ENCODE data around the gene TUBA4B.
A peak's percentile ranks its signal among the peaks of the same experiment; 100 is the strongest.

The TUBA4B gene

DNA sequence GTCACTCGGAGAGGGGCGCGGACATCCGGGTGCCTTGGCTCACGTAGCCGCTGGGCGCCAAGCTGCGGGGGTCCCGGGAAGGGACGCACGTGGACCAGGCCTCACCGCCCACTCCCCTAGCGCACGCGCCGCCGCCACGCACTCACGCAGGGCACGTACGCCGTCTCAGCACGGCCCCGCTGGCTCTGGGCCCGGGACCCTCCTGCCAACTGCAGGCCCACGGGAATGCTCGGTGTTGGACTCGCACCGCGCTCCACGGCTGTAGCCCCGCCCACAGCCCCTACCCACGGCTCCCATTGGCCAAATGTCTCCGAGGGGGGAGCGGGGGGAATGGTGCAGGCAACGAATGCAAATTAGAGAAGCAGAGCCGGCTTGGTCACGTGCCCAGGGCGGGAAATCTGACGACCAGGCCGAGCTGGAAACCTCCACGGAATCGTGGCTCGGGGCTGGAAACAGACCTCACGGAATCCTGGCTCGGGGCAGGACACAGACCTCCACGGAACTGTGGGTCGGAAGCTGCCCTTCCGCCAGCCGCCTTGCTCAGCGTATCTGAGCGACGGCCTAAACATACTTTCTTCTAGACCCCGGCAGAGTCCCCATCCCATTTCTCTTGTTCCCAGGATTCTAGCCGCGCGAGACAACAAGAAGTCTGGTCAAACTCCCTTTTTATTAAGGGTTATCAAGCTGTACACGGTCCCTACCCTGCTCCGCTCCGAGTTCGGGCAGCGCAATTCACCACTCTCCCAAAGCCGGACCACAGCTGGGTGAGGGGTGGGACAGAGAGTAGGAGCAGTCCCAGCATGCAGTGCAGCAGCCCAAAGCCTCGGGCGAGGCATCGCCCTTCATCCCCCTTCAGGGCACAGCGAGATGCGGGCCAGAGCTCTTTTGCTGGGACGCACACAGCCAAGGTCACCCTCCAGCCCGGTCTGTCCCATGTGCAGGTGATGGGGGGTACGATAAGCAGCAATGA is 34.0 kb upstream of the TUBA4B start, which contains the start of gene ABCB6:
ABCB6 (minus strand) TSS at position 227 of the 970 bp plus-strand sequence. CDS start 285 bp downstream, outside the sequence.
- DNase-seq (ENCODE audit: low read depth, low spot score): peak; percentile 82

DNA sequence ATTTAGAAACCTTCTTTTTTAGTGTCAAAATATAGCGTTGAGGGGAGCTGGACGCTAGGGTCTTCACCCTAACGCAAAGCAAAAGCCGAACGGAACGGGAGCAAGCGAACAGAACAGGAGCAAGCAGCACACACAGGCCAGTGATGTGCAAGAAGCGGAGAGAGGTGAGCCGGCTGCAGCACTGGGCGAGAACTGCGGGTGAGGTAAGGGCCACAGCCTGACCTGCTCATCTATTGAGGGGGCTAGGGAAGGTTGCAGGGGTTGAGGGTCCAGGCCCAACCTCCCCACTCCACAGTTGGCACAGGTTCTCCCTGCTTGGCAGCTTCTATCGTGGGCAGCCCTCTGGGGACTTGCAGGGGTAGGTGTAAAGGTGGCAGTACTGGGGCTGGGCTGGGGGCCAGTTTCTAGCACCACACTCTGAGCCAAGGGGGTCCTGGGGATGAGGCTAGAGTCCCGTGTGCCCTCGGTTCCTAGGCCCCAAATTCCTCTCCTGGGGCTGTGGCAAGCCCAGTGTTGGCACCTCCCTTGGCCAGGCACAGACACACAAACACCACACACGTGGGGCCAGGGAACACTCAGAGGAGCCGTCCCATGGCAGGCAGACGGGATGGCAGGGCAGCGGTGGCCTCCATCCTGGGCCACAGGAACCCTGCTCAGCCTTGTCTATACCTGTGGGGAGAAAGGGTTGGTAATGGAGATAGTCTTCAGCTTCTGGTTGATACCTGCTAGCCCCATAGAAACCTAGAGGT is 33.1 kb upstream of the TUBA4B start:
- DNase-seq (ENCODE audit: low read depth, low spot score): no peak

DNA sequence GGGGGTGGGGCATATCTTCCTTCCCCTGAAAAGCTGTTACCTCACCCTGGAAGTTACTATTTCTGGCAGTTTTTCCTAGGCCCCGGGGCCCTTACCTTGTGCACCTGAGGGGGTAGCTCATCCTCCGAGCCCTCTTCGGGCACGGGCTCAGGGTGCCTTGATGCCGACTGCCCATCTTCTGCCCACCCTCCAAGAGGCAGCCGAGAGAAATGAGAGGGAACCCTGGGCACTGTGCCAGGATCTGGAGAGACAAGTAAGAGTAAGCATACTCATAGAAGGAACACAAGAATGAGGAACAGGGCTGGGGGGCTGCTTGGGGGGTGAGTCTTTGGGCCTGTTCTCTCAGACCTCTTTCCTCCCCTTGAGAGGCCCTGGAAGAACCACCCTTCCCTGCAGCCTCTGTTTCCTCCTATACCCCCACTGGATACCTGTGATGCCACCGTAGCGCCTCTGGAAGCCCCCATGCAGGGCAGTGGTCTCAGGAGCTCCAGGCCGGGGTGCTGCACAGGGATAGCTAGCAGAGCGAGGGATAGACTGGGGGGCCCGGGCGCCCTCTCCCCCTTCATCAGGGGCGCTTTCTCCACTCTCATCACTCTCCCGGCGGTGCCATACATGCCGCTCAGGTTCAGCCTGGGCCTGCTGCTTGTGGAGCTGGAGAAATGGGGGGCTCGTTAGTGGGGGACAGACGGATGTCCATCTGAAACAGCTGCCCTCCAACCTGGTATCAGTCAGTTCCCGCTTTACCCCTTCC is 32.2 kb upstream of the TUBA4B start:
- DNase-seq (ENCODE audit: low read depth, low spot score): no peak

DNA sequence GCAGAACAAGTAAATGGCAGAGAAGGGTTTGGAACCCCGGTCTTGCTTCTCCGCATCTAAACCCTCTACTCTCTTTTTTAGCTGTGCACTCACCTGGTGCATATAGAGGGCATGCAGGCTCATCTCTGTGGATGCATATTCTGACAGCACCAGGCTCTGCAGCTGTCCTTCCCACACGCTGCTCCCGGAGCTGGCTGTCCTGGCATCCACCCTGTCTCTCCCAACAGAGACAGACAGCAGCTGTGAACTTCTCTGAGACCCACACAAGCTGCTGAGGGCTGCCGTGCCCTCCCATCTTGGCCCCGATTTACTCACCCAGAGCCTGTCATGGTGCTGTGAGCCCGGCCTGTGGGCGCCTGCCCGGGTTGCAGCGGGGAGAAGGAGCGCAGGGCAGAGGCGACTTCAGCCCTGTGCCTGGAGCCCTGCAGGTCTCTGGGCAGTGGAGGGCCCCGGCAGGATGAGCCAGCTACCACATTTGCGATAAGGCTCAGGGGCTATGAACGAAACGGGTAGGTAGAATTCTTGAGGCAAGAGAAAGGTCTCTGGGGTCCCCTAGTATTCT is 31.0 kb upstream of the TUBA4B start:
- no peak for DNase-seq (ENCODE audit: low read depth, low spot score)

DNA sequence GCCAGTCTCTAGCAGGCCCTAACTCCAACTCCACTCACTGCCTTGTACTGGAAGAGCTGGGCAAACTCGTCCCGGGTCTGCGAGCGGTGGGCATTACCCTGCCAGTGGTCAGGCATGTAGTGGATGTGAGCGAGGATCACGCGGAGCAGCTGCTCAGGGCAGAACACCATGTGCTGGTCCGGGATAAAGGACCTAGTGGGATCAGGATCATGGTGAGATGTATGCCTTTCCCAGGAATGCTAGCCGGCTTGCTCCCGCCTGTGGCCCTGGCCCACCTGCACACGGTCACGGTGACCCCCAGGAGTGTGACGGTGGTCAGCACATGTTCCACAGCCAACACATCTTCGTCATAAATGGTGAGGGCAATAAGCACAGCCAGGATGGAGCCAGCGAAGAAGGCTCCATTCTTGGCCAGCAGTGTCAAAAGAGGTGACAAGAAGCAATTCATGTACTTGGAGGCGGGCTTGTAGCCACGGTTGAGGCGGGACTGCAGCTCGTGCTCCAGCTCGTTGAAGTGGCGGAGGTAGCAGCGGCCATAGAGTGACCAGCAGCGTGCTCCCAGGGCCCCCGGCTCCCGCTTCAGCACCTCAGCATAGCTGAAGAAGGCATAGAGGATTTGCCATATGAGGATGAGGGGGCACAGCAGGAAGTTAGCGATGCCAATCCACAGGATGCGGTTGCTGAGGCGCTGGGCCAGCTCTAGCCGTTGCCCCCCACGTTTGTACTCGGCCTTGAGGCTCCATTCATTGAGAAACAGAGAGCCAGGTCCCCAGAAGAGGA is 29.0 kb upstream of the TUBA4B start:
- no peak for DNase-seq (ENCODE audit: low read depth, low spot score)

DNA sequence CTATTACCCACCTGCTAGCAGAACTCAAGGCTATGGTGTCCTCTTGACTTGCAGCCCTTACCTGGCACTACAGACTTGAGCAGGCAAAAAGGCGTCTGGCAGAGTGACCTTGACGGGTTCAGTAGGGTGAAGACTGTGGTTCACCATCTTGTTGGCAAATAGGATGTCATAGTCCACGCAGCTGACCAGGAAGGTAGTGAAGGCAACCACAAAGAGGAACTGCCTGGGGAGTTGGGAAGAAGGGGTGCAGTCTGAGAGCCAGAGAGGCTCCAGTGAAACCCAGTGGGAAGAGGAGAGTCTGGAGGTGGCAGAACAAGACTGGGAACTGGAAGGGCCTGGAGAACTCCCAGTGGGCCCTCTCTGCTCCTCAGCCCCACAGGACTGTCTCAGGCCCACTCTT is 27.7 kb upstream of the TUBA4B start:
- no peak for DNase-seq (ENCODE audit: low read depth, low spot score)

DNA sequence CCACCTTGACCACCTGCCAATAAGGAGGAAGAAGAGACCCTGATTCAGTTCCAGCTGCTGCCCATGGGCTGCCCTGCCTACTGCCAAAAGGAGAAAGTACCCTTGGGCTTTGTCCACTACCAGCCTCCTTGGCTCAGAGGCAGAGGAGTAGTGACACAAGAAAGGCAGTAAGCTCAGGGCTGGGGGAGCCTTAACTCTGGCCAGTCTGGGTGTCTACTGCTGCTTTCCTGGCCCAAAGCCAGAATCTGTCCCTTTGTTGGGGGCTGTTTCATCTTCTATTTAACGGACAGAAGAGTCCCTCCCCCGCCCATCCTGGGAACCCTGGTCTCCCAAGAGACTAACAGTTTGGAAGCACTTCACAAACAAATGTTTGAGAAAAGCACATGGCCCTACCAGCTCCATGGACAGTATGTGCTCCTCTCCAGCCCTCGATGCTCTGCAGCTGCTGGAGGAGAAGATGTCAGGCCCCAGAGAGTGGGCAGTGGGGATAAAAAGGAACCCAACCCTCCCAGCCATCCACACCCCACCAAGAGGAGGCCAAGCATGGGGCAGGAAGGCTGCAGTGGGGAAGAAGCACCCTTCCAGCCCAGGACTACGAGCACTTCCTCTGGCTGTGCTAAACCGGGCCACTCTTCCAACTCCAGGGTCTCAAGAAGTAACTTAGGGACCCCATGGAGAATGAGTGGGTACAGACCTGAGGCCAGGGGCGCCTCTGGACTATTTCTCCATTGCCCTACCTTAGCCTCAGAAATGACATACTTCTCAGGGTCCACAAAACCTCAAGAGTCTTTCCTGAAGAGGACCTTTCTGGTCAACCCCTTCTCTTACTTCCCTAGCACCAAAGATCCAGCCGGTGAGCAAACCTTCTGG is 24.8 kb upstream of the TUBA4B start:
- no peak for DNase-seq (ENCODE audit: low read depth, low spot score)

DNA sequence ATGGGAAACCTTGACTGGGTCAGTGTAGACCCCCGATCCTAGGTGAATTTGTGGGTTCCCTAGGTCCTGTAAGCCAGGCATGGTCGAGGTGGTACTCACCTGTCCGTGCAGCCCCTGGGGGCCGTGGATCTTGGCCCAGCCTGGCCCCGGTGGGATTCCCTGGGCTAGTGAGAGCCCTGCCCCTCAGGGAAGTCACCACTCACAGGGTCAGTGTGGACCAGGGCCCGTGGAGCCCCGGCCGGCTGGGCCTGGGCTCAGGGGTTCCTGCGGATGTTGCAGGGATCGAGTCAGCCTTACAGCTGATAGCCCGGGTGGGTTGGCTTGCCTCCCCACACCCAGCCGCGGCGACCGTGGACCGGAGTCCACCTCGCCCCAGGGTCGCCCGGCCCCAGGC is 24.1 kb upstream of the TUBA4B start:
- DNase-seq (ENCODE audit: low read depth, low spot score): no peak

DNA sequence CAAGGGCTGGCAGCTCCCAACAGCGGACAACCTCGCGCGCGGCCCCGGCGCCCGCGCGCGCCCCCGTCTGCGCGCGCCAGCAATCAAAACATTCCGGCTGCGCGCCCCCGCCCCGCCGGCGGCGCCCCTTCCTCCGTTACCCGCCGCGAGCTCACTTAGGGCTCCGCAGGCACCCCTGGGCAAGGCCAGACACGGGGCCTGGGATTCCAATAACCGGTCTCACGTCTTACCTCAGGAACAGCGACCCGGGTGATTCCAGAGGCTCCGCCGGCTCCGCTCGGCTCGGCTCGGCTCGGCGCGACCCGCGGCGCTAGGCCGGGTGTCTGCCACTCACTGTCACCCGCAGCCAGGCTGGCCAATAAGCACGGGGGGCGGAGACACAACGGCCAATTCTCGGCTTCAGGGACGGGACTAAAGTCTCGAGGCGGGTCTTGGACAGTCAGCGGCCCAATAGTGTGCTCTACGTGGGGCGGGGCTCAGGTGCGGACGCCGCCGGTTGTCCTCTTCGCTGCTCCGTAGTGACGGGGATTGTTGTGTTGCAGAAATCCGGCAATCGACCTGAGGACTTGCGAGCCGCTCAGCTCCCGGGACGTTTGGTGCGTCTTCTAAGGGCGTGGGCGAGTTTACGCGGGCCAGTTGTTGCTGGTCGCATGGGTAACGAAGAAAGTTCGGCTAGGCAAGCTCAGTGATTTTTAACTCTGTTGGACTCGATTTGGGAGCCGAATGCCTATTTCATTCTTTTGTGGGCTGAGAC is 23.6 kb upstream of the TUBA4B start, which contains the start of the genes ANKZF1 and ATG9A:
ANKZF1 (plus strand) TSS at position 502 of the 754 bp plus-strand sequence. CDS start 452 bp downstream, outside the sequence.
ATG9A (minus strand) TSS at position 332 of the 754 bp plus-strand sequence. CDS start 1,612 bp downstream, outside the sequence.
- DNase-seq (ENCODE audit: low read depth, low spot score): peak; percentile 98

DNA sequence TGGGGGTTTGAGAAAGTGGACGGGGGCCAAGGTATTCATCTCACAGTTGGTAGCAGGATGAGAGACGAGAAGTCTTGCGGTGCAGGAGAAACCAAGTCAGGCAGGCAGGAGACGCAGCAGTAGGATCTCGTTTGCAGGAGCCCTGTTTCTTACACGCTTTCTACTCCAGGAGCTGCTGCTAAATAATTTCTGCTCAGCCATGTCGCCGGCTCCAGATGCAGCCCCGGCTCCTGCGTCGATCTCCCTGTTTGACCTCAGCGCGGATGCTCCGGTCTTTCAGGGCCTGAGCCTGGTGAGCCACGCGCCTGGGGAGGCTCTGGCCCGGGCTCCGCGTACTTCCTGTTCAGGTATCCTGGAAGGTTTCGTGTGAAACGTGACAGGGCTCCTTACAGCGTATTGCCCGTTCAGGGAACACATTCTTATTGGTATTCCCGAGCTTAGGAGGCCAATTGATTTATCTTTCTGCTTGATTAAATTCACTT is 22.9 kb upstream of the TUBA4B start:
- no peak for DNase-seq (ENCODE audit: low read depth, low spot score)

DNA sequence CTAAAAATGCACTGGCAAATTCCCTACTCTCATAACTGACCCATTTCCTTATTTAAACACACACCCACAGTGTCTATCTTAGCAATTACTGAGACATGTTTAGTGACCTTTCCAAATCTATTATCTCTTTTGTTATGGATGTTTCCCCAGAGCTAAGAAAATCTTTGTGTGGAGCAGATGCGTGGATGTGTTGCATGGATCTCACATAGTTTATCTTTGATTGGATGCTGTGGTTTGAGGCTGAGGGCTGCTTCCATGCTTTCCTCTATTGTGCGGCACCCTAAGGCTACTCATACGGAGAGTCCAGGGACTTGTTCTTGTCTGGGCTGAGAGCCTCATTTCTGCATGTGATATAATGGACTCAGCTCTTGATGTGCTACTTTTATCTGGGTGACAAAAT is 18.7 kb upstream of the TUBA4B start:
- no peak for DNase-seq (ENCODE audit: low read depth, low spot score)

DNA sequence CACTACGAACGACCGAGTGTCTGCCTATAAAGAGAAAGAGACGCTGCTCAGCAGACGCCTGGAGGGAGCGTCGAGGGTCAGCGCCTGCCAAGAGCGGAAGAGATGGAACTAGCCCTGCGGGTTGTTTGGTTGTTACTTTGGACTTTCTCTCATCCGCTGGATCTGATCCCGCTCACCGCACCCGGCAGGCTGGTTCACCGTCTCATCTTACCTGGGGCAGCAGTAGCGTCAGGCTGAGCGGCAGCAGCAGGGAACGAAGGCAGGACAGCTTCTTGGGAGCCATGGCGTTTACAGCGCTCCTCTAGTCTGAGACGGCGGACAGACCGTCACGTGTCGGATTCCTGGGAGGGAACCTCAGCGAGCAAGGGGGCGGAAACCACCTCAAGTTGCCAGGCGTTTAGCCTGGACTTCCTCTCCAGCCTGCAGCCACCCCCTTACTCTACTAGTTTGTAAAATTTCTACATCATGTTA is 9.7 kb upstream of the TUBA4B start:
- no peak for DNase-seq (ENCODE audit: low read depth, low spot score)

DNA sequence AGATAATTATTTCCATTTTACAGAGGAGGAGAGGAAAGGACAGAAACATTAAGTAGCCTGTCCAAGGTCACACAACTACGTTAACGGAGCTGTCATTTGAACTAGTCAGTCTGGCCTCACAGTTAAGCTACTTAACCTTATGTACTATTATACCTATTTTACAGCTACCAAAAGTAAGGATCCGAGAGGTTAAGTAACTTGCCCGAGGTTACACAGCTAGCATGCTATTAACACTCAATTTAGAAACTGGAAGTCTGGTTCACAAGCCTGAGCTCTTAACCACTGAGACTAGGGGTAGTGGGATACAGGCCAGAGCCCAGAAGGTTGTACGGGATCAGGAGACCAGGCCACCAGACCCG is 8.3 kb upstream of the TUBA4B start:
- no peak for DNase-seq (ENCODE audit: low read depth, low spot score)

DNA sequence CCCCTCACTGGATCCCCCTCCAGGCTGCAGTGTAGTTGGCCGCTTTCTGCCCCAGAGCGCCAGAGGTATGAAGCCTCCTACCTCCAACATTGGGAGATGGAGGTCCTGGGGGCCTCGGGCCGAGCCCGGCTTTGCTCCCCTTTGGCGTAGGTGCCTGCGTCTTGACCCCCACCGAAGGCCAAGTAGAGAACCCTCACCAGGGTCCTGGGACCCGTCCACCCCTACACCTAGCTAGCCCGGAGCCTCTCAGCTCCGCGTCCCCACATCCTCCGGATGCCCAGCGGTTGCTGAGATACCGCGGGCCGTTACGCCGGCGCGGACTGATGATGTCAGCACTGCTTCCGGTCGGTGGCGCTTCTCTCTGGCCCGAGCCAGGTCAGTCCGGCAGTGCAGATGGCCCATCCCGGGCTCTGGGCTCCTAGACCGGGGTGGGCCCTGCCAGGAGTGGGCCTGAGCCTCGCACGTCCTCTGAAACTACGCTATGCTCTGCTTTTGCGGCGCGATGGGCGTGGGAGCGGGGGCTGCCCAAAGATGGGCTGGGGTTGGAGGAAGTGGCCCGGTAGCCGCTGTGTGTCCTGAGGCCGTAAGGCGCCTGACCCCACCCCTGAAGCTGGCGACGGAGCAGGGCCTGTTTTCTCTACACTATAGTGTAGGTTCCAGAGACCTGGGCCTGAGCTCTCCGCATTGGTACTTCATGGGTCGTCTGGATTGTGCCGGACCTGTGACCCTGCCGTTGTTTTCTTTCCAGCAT is 7.7 kb upstream of the TUBA4B start, which contains the start of the genes GLB1L and STK16:
GLB1L (minus strand) TSS at position 297 of the 751 bp plus-strand sequence. CDS start 1,871 bp downstream, outside the sequence.
STK16 (plus strand) TSS at position 332 of the 751 bp plus-strand sequence. CDS start 521 bp downstream, outside the sequence.
- DNase-seq (ENCODE audit: low read depth, low spot score): peak; percentile 82

DNA sequence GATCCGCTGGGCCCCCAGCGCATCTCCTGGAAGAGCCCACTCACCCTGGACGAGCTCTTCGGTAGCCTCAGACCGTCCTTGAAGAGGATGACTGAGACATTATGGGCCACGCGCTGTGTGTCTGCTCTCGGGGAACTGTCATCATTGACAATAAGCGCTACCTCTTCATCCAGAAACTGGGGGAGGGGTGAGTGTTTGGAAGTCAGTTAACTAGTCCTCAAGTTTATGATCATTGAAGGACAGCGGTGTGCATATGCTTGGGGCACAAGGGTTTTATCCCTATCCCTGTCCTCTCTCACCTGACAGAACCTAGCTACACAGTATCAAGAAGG is 7.2 kb upstream of the TUBA4B start:
- no peak for DNase-seq (ENCODE audit: low read depth, low spot score)

DNA sequence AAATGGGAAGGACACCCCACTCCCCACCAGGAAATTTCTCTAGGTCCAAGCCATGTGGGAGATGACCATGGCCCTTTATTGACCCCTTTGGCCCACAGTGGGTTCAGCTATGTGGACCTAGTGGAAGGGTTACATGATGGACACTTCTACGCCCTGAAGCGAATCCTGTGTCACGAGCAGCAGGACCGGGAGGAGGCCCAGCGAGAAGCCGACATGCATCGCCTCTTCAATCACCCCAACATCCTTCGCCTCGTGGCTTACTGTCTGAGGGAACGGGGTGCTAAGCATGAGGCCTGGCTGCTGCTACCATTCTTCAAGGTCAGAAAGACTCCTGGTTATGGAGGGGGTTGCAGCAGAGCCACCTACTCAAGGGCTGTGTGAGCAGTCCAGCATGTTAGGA is 6.5 kb upstream of the TUBA4B start:
- no peak for DNase-seq (ENCODE audit: low read depth, low spot score)

Measured in activated CD4-positive, CD25-positive, alpha-beta regulatory T cell treated with anti-CD3 and anti-CD28 coated beads, Interleukin-2, amount 50 U/mL, for 16 hours (primary cell).